Left ventricle myocardium inferior (tissue), 1 donor: ENCODE measurements around the gene RAB4B. TPM values are rescaled to one million over a fixed set of nuclear protein-coding genes. Genes with fewer than 3 reads are reported as not detected.
A peak's percentile ranks its signal among the peaks of the same experiment; 100 is the strongest.

Experiments
- DNase-seq: peaks from one replicate; pipeline ENCODE4 v3.0.0-alpha.2; 2020
- H3K27ac ChIP-seq: fragments of 200-600 bp; replicated peaks from 2 replicates; pipeline ENCODE4 v1.8.0; 2021
- H3K27me3 ChIP-seq: fragments of 200-600 bp; 2 replicates; pipeline ENCODE4 v1.8.0; 2021; ENCODE audit warnings: low read depth
- H3K36me3 ChIP-seq: fragments of 200-600 bp; 2 replicates; pipeline ENCODE4 v1.8.0; 2021
- H3K4me1 ChIP-seq: fragments of 200-600 bp; 2 replicates; pipeline ENCODE4 v1.8.0; 2021
- H3K4me3 ChIP-seq: fragments of 200-600 bp; 2 replicates; pipeline ENCODE4 v1.8.0; 2021; ENCODE audit warnings: mild to moderate bottlenecking, moderate library complexity
- H3K9me3 ChIP-seq: fragments of 200-600 bp; replicated peaks from 2 replicates; pipeline ENCODE4 v1.8.0; 2021
- CTCF ChIP-seq: fragments of 200-600 bp; IDR thresholded peaks from 2 replicates; pipeline ENCODE4 v1.8.0; 2021; ENCODE audit warnings: antibody characterized with exemption, mild to moderate bottlenecking, borderline replicate concordance
- intact Hi-C: fragments of 100-400 bp; cut with micrococcal nuclease; formaldehyde crosslinking; loops from one replicate; pipeline ENCODE4 v1.11.0; 2022
- total RNA-seq: library from RNA; stranded (reverse); fragmentation: NEBNext Ultra II Directional; extraction: Animal tissue kit (Norgen Biotek cat#: 25700); gene quantifications from one replicate; pipeline ENCODE4 v1.2.1, GENCODE V29; 2021
- donor health status: DM: no; HTN: yes; CAD: no; lungs with severe emphysema.

RAB4B gene
- total RNA-seq, 1 donor from 2014 or later: 13.5 TPM

- Histone ChIP-seq H3K27me3 (no peaks in the 10 kb centered on the region), H3K9me3 (no peaks in the 10 kb centered on the region), H3K36me3 (peaks cover 33% of the 10 kb centered on the region), H3K4me3 (no peak overlapping the region), H3K27ac (peak overlapping the region; percentile 75), H3K4me1 (peaks cover 42% of the 10 kb centered on the region)
- DNase-seq: no peak
- intact Hi-C loops: no loop called here
- no peak for TF ChIP-seq CTCF
Measured at GRCh38 chr19:40741527-40742390, 36.3 kb upstream of the RAB4B start.

- Histone ChIP-seq H3K27me3 (no peaks in the 10 kb centered on the region), H3K27ac (no peak overlapping the region), H3K9me3 (no peaks in the 10 kb centered on the region), H3K36me3 (peaks cover 26% of the 10 kb centered on the region), H3K4me1 (peaks cover 36% of the 10 kb centered on the region), H3K4me3 (no peak overlapping the region)
- DNase-seq: no peak
- intact Hi-C loops: no loop called here
- TF ChIP-seq CTCF: no peak
Measured at GRCh38 chr19:40742477-40742876, 35.6 kb upstream of the RAB4B start.

GRCh38 chr19:40742886-40743285, 35.2 kb upstream of the RAB4B start:
- TF ChIP-seq CTCF: no peak
- Histone ChIP-seq H3K27me3 (no peaks in the 10 kb centered on the region), H3K9me3 (no peaks in the 10 kb centered on the region), H3K4me3 (no peak overlapping the region), H3K4me1 (peaks cover 36% of the 10 kb centered on the region), H3K36me3 (peaks cover 22% of the 10 kb centered on the region), H3K27ac (no peak overlapping the region)
- DNase-seq: no peak
- intact Hi-C loops: no loop called here

- H3K27me3 ChIP-seq: no peaks in the 10 kb centered on the region
- H3K27ac ChIP-seq: no peak overlapping the region
- H3K9me3 ChIP-seq: no peaks in the 10 kb centered on the region
- no peak for TF ChIP-seq CTCF
- intact Hi-C loops: no loop called here
- peaks cover 45% of the 10 kb centered on the region for H3K4me1 ChIP-seq
- no peak for DNase-seq
- H3K36me3 ChIP-seq: peaks cover 11% of the 10 kb centered on the region
- H3K4me3 ChIP-seq: no peak overlapping the region
Measured at GRCh38 chr19:40743926-40744325, 34.1 kb upstream of the RAB4B start.

GRCh38 chr19:40744554-40745401, 33.3 kb upstream of the RAB4B start:
- intact Hi-C loops: no loop called here
- H3K27ac ChIP-seq: peak overlapping the region; percentile 19
- H3K36me3 ChIP-seq: peaks cover 3% of the 10 kb centered on the region
- no peaks in the 10 kb centered on the region for H3K27me3 ChIP-seq
- peaks cover 48% of the 10 kb centered on the region for H3K4me1 ChIP-seq
- DNase-seq: no peak
- TF ChIP-seq CTCF: no peak
- H3K4me3 ChIP-seq: no peak overlapping the region
- H3K9me3 ChIP-seq: no peaks in the 10 kb centered on the region
